Osteoblast (primary cell): Measurements from ENCODE around the gene FERMT3. TPM values are rescaled to one million over a fixed set of nuclear protein-coding genes. Genes with fewer than 3 reads are reported as not detected.

Experiments used
- DNase-seq: peaks from one replicate; pipeline ENCODE4 v3.0.0; 2011; ENCODE audit warnings: low spot score, mixed read lengths; ENCODE audit not compliant: insufficient read length; ENCODE audit errors: missing footprints
- H2AFZ ChIP-seq: 2 replicates; pipeline ENCODE4 v1.6.0; 2011; ENCODE audit warnings: mild to moderate bottlenecking, low read length
- H3K27ac ChIP-seq: 2 replicates; pipeline ENCODE4 v1.5.1; 2011; ENCODE audit warnings: mild to moderate bottlenecking, low read depth, low read length, moderate library complexity
- H3K27me3 ChIP-seq: 2 replicates; pipeline ENCODE4 v1.6.0; 2012; ENCODE audit warnings: mild to moderate bottlenecking, control low read depth, inconsistent platforms, low read length, moderate library complexity; ENCODE audit not compliant: insufficient read depth
- H3K36me3 ChIP-seq: 2 replicates; pipeline ENCODE4 v1.5.1; 2011; ENCODE audit warnings: mild to moderate bottlenecking, low read length, control low read depth, moderate library complexity; ENCODE audit not compliant: insufficient read depth
- H3K4me1 ChIP-seq: 2 replicates; pipeline ENCODE4 v1.5.1; 2011; ENCODE audit warnings: mild to moderate bottlenecking, low read length, control low read depth, moderate library complexity; ENCODE audit not compliant: insufficient read depth
- H3K4me2 ChIP-seq: 2 replicates; pipeline ENCODE4 v1.6.0; 2011; ENCODE audit warnings: mild to moderate bottlenecking, low read length; ENCODE audit not compliant: insufficient read depth
- H3K4me3 ChIP-seq: fragments of 200-600 bp; sonication (generic); 3 replicates; pipeline ENCODE4 v1.5.1; 2012; ENCODE audit warnings: mild to moderate bottlenecking, low read length, inconsistent platforms; ENCODE audit not compliant: insufficient read depth
- H3K79me2 ChIP-seq: 2 replicates; pipeline ENCODE4 v1.6.0; 2012; ENCODE audit warnings: mild to moderate bottlenecking, low read length, control low read depth, inconsistent platforms; ENCODE audit not compliant: insufficient read depth
- H3K9me3 ChIP-seq: 2 replicates; pipeline ENCODE4 v1.5.1; 2011; ENCODE audit warnings: low read depth, low read length, control low read depth
- H4K20me1 ChIP-seq: 2 replicates; pipeline ENCODE4 v1.6.0; 2012; ENCODE audit warnings: mild to moderate bottlenecking, low read length, control low read depth; ENCODE audit not compliant: insufficient read depth
- CTCF ChIP-seq: IDR thresholded peaks from 2 replicates; pipeline ENCODE4 v1.5.1; 2011; ENCODE audit warnings: mild to moderate bottlenecking, low read depth, low read length, moderate library complexity; ENCODE audit errors: extremely low read depth
- total RNA-seq: library from RNA; depleted of rRNA; stranded (reverse); fragments of >200 nt; gene quantifications from 2 replicates; pipeline ENCODE4 v1.2.3, GENCODE V29; 2012

Gene FERMT3
- total RNA-seq, 1 donor, result 1.1 TPM

DNA sequence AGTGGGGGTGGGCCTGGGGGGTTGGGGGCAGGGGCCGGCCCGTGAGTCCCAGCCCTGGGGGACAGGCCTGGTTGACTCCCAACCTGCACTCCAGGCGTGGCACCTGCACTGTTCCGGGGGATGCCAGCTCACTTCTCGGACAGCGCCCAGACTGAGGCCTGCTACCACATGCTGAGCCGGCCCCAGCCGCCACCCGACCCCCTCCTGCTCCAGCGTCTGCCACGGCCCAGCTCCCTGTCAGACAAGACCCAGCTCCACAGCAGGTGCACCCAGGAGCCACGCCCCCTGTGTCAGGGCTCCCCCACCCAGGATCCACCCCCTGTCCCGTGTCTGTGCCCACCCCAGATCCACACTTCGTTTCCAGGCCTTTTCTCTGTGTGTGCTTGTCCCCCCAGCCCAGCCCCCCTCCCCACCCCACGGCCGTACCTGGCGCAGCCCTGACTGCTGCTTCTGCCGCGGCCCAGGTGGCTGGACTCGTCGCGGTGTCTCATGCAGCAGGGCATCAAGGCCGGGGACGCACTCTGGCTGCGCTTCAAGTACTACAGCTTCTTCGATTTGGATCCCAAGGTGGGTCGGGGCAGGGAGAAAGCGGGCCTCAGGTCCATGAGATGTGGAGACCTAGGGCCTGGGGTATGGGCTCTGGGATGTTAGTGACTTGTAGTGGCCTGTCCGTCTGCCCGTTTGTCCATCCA lies 4.8 kb downstream of the FERMT3 start:
- H3K27ac ChIP-seq, result no peak overlapping the region
- H3K9me3 ChIP-seq, result no peaks in the 10 kb centered on the region
- no peaks in the 10 kb centered on the region for H4K20me1 ChIP-seq
- no peak for TF ChIP-seq CTCF
- H3K4me1 ChIP-seq, result peaks cover 6% of the 10 kb centered on the region
- no peak overlapping the region for H3K4me2 ChIP-seq
- no peak overlapping the region for H3K4me3 ChIP-seq
- H3K36me3 ChIP-seq, result no peaks in the 10 kb centered on the region
- H2AFZ ChIP-seq, result no peak overlapping the region
- H3K27me3 ChIP-seq, result no peaks in the 10 kb centered on the region
- DNase-seq, result peak; percentile 48
- no peaks in the 10 kb centered on the region for H3K79me2 ChIP-seq

DNA sequence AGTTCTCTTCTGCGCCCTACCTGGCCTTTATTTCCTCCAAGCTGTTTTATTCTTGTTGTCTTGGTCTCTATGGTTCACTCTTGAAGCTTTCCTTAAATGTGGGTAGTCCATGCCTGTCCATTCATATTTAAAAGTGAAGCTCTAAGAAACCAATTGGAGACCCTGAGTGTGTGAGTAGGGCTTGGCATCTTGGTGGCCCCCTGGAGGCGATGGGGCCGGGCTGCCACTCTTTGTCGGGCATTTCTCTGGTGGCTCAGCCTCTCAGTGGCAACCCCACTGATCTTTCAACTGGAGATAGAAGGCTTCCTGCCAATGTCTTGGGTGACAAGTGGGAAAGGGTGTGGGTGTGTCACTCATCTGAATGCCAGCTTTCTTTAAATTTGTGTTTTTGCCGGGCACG lies 10.4 kb downstream of the FERMT3 start:
- no peaks in the 10 kb centered on the region for H3K79me2 ChIP-seq
- DNase-seq, result peak; percentile 29
- H2AFZ ChIP-seq, result no peak overlapping the region
- no peak overlapping the region for H3K4me3 ChIP-seq
- H3K9me3 ChIP-seq, result no peaks in the 10 kb centered on the region
- no peaks in the 10 kb centered on the region for H3K27me3 ChIP-seq
- no peaks in the 10 kb centered on the region for H3K36me3 ChIP-seq
- TF ChIP-seq CTCF, result no peak
- no peaks in the 10 kb centered on the region for H4K20me1 ChIP-seq
- H3K4me1 ChIP-seq, result no peaks in the 10 kb centered on the region
- H3K4me2 ChIP-seq, result no peak overlapping the region
- H3K27ac ChIP-seq, result no peak overlapping the region

DNA sequence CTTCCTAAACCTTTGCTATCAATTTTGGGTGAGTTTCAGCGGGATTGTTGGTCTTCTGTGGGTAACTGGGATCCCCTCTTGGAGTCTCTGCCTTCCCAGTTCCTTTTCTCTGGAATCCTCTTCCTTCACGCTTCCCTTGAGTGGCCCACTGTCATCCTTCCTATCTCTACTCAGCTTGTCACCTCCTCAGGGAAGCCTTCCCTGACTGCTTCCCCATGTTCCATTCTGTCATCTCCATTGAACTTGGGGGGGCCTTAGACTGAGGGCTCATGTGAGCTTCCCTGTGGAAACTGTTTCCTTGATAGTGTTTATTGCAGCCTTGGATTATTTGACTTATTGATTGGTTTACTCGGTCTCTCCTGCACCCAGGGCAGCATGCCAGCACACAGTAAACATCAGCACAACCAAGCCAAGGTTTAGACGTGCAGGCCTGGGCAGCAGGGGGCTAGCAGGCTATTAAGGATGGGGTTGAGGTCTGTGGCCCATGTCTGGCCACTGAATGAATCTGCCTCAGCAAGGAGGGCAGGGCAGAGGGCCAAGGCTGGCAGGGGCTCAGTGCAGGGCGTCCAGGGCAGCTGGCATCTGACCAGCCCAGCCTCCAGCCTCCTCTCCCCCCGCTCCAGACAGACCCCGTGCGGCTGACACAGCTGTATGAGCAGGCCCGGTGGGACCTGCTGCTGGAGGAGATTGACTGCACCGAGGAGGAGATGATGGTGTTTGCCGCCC lies 12.3 kb downstream of the FERMT3 start:
- Histone ChIP-seq H3K27ac (no peak overlapping the region), H3K9me3 (no peaks in the 10 kb centered on the region), H3K4me1 (no peaks in the 10 kb centered on the region), H3K4me3 (no peak overlapping the region), H2AFZ (no peak overlapping the region), H3K36me3 (peaks cover 5% of the 10 kb centered on the region), H3K4me2 (no peak overlapping the region), H4K20me1 (no peaks in the 10 kb centered on the region), H3K27me3 (no peaks in the 10 kb centered on the region), H3K79me2 (no peaks in the 10 kb centered on the region)
- DNase-seq, result no peak
- TF ChIP-seq CTCF, result no peak

DNA sequence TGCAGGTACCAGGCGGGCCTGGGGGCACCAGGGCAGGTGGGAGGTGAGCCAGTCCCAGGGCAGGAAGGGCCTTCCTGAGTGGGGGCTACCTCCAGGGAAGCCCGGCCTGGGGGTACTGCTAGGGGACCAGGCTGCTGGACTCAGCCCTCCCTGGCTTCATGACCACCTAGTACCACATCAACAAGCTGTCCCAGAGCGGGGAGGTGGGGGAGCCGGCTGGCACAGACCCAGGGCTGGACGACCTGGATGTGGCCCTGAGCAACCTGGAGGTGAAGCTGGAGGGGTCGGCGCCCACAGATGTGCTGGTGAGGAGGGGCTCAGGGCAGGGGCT lies 12.8 kb downstream of the FERMT3 start:
- Histone ChIP-seq H3K36me3 (peaks cover 5% of the 10 kb centered on the region), H2AFZ (no peak overlapping the region), H3K27ac (no peak overlapping the region), H3K9me3 (no peaks in the 10 kb centered on the region), H3K27me3 (no peaks in the 10 kb centered on the region), H3K79me2 (no peaks in the 10 kb centered on the region), H3K4me3 (no peak overlapping the region), H3K4me1 (no peaks in the 10 kb centered on the region), H3K4me2 (no peak overlapping the region), H4K20me1 (no peaks in the 10 kb centered on the region)
- no peak for TF ChIP-seq CTCF
- peak; percentile 18 for DNase-seq
